ENCODE results near the gene ADAM10.
"Not testable (repeated sequence)": the region's sequence is repeated elsewhere in the genome, so short reads cannot be mapped to it uniquely, and the experiment has no call there.

The ADAM10 gene

GRCh38 chr15:58677426-58677825, 72.1 kb downstream of the ADAM10 start:
- no peak overlapping the region for H3K4me3 ChIP-seq (ENCODE audit: low read depth, low read length)

- H3K4me3 ChIP-seq (ENCODE audit: low read depth, low read length) = no peak overlapping the region
These were observed 72.7 kb downstream of the ADAM10 start for GRCh38 chr15:58676766-58677165.

GRCh38 chr15:58671186-58671585, 78.3 kb downstream of the ADAM10 start:
- H3K4me3 ChIP-seq (ENCODE audit: low read depth, low read length) = no peak overlapping the region

GRCh38 chr15:58669108-58669507, 80.4 kb downstream of the ADAM10 start:
- no peak overlapping the region for H3K4me3 ChIP-seq (ENCODE audit: low read depth, low read length)

- no peak overlapping the region for H3K4me3 ChIP-seq (ENCODE audit: low read depth, low read length)
These were observed 82.5 kb downstream of the ADAM10 start for GRCh38 chr15:58666957-58667356.

- no peak overlapping the region for H3K4me3 ChIP-seq (ENCODE audit: low read depth, low read length)
These were observed 83.8 kb downstream of the ADAM10 start for GRCh38 chr15:58665672-58666071.

GRCh38 chr15:58650102-58650501, 99.4 kb downstream of the ADAM10 start:
- H3K4me3 ChIP-seq (ENCODE audit: low read depth, low read length) = no peak overlapping the region

- H3K4me3 ChIP-seq (ENCODE audit: low read depth, low read length) = no peak overlapping the region
These were observed 100.3 kb downstream of the ADAM10 start for GRCh38 chr15:58649175-58649574.

- H3K4me3 ChIP-seq (ENCODE audit: low read depth, low read length) = no peak overlapping the region
These were observed 105.5 kb downstream of the ADAM10 start for GRCh38 chr15:58643996-58644395.

GRCh38 chr15:58641660-58642059, 107.8 kb downstream of the ADAM10 start:
- H3K4me3 ChIP-seq (ENCODE audit: low read depth, low read length) = no peak overlapping the region

- no peak overlapping the region for H3K4me3 ChIP-seq (ENCODE audit: low read depth, low read length)
These were observed 109.5 kb downstream of the ADAM10 start for GRCh38 chr15:58639992-58640391.

- no peak overlapping the region for H3K4me3 ChIP-seq (ENCODE audit: low read depth, low read length)
These were observed 110.3 kb downstream of the ADAM10 start for GRCh38 chr15:58639002-58639756.

- no peak overlapping the region for H3K4me3 ChIP-seq (ENCODE audit: low read depth, low read length)
These were observed 116.7 kb downstream of the ADAM10 start for GRCh38 chr15:58632789-58633188.

- H3K4me3 ChIP-seq (ENCODE audit: low read depth, low read length) = no peak overlapping the region
These were observed 118.2 kb downstream of the ADAM10 start for GRCh38 chr15:58631319-58631718.

GRCh38 chr15:58629625-58630024, 119.9 kb downstream of the ADAM10 start:
- no peak overlapping the region for H3K4me3 ChIP-seq (ENCODE audit: low read depth, low read length)

GRCh38 chr15:58628206-58628947, 121.1 kb downstream of the ADAM10 start:
- no peak overlapping the region for H3K4me3 ChIP-seq (ENCODE audit: low read depth, low read length)

GRCh38 chr15:58627701-58628100, 121.8 kb downstream of the ADAM10 start:
- H3K4me3 ChIP-seq (ENCODE audit: low read depth, low read length) = no peak overlapping the region

- no peak overlapping the region for H3K4me3 ChIP-seq (ENCODE audit: low read depth, low read length)
These were observed 122.5 kb downstream of the ADAM10 start for GRCh38 chr15:58627046-58627445.

- H3K4me3 ChIP-seq (ENCODE audit: low read depth, low read length) = no peak overlapping the region
These were observed 123.1 kb downstream of the ADAM10 start for GRCh38 chr15:58626378-58626777.

GRCh38 chr15:58622877-58623276, 126.6 kb downstream of the ADAM10 start:
- no peak overlapping the region for H3K4me3 ChIP-seq (ENCODE audit: low read depth, low read length)

- H3K4me3 ChIP-seq (ENCODE audit: low read depth, low read length) = not testable (repeated sequence)
These were observed 129.2 kb downstream of the ADAM10 start for GRCh38 chr15:58620268-58620667.

GRCh38 chr15:58616171-58616570, 133.3 kb downstream of the ADAM10 start:
- H3K4me3 ChIP-seq (ENCODE audit: low read depth, low read length) = no peak overlapping the region
